Loucy (cell line): ENCODE results near the gene DNAH1.

Experiments used
- H2AFZ ChIP-seq: fragments of 200-600 bp; sonication (generic); 2 replicates; pipeline ENCODE4 v1.6.0; 2016; ENCODE audit warnings: antibody characterized with exemption, mild to moderate bottlenecking, low read length, moderate library complexity
- H3F3A ChIP-seq: fragments of 200-600 bp; 2 replicates; pipeline ENCODE4 v1.6.0; 2016; ENCODE audit warnings: antibody characterized with exemption, low read depth, mild to moderate bottlenecking
- H3K27me3 ChIP-seq: fragments of 200-600 bp; sonication (generic); 2 replicates; pipeline ENCODE4 v1.6.1; 2014; ENCODE audit warnings: low read length, mild to moderate bottlenecking; ENCODE audit not compliant: insufficient read depth, poor library complexity, severe bottlenecking
- H3K36me3 ChIP-seq: fragments of 200-600 bp; sonication (generic); 2 replicates; pipeline ENCODE4 v1.6.1; 2016; ENCODE audit warnings: low read length; ENCODE audit not compliant: insufficient read depth
- H3K4me1 ChIP-seq: fragments of 200-600 bp; sonication (generic); 2 replicates; pipeline ENCODE4 v1.5.1; 2014; ENCODE audit warnings: low read length, mild to moderate bottlenecking; ENCODE audit not compliant: insufficient read depth, poor library complexity, severe bottlenecking
- H3K4me2 ChIP-seq: fragments of 200-600 bp; sonication (generic); 2 replicates; pipeline ENCODE4 v1.6.0; 2014; ENCODE audit warnings: antibody characterized with exemption, low read length, low read depth, mild to moderate bottlenecking; ENCODE audit not compliant: poor library complexity, severe bottlenecking
- H3K4me3 ChIP-seq: fragments of 200-600 bp; sonication (generic); 2 replicates; pipeline ENCODE4 v1.5.1; 2014; ENCODE audit warnings: low read length, mild to moderate bottlenecking, mixed read lengths; ENCODE audit not compliant: poor library complexity, severe bottlenecking
- H3K79me2 ChIP-seq: fragments of 200-600 bp; sonication (generic); 2 replicates; pipeline ENCODE4 v1.6.1; 2014; ENCODE audit warnings: low read length; ENCODE audit not compliant: insufficient read depth
- H3K9ac ChIP-seq: fragments of 200-600 bp; sonication (generic); 2 replicates; pipeline ENCODE4 v1.6.0; 2014; ENCODE audit warnings: mild to moderate bottlenecking, low read depth, low read length, moderate library complexity; ENCODE audit not compliant: poor library complexity, severe bottlenecking
- H3K9me2 ChIP-seq: fragments of 200-600 bp; sonication (generic); replicated peaks from 2 replicates; pipeline ENCODE4 v1.6.1; 2016; ENCODE audit warnings: low read depth, low read length, mixed read lengths
- H3K9me3 ChIP-seq: fragments of 200-600 bp; sonication (generic); 2 replicates; pipeline ENCODE4 v1.6.1; 2014; ENCODE audit warnings: mild to moderate bottlenecking, antibody characterized with exemption, low read length, low read depth; ENCODE audit not compliant: insufficient read depth
- H4K20me1 ChIP-seq: fragments of 200-600 bp; sonication (generic); 2 replicates; pipeline ENCODE4 v1.6.0; 2014; ENCODE audit warnings: antibody characterized with exemption, low read length, mild to moderate bottlenecking; ENCODE audit not compliant: insufficient read depth, poor library complexity, severe bottlenecking
- CTCF ChIP-seq: fragments of 200-600 bp; sonication (generic); conservative IDR thresholded peaks from 2 replicates; pipeline ENCODE4 v1.5.1; 2014; ENCODE audit warnings: mild to moderate bottlenecking, antibody characterized with exemption, low read length
- EZH2phosphoT487 ChIP-seq: fragments of 200-600 bp; IDR thresholded peaks from 2 replicates; pipeline ENCODE4 v1.6.1; 2018; ENCODE audit warnings: antibody characterized with exemption, mild to moderate bottlenecking, moderate library complexity, borderline replicate concordance

DNAH1 gene

GRCh38 chr3:52434491-52435115 is 118.5 kb downstream of the DNAH1 start:
- Histone ChIP-seq H3K9me2 (no peaks in the 10 kb centered on the region), H3K4me3 (no peak overlapping the region), H3F3A (no peaks in the 10 kb centered on the region), H3K9me3 (no peaks in the 10 kb centered on the region), H3K4me2 (no peak overlapping the region), H3K27me3 (no peaks in the 10 kb centered on the region), H2AFZ (no peak overlapping the region), H3K9ac (no peak overlapping the region), H3K36me3 (no peaks in the 10 kb centered on the region), H4K20me1 (no peaks in the 10 kb centered on the region), H3K79me2 (no peaks in the 10 kb centered on the region), H3K4me1 (no peaks in the 10 kb centered on the region)
- TF ChIP-seq EZH2phosphoT487 (no peak), CTCF (no peak)

- Histone ChIP-seq H3F3A (no peaks in the 10 kb centered on the region), H3K9me2 (no peaks in the 10 kb centered on the region), H4K20me1 (no peaks in the 10 kb centered on the region), H3K27me3 (no peaks in the 10 kb centered on the region), H3K79me2 (no peaks in the 10 kb centered on the region), H3K9me3 (no peaks in the 10 kb centered on the region), H3K36me3 (no peaks in the 10 kb centered on the region), H3K4me3 (no peak overlapping the region), H3K4me1 (no peaks in the 10 kb centered on the region), H3K9ac (no peak overlapping the region), H3K4me2 (no peak overlapping the region), H2AFZ (no peak overlapping the region)
- TF ChIP-seq CTCF (no peak), EZH2phosphoT487 (no peak)
Measured at GRCh38 chr3:52435246-52436101, 119.4 kb downstream of the DNAH1 start.

GRCh38 chr3:52436500-52437149 is 120.5 kb downstream of the DNAH1 start:
- TF ChIP-seq CTCF, result no peak
- no peak for TF ChIP-seq EZH2phosphoT487
- H3K4me1 ChIP-seq, result no peaks in the 10 kb centered on the region
- no peak overlapping the region for H3K4me3 ChIP-seq
- no peak overlapping the region for H2AFZ ChIP-seq
- H3K9ac ChIP-seq, result no peak overlapping the region
- H3K9me2 ChIP-seq, result no peaks in the 10 kb centered on the region
- no peaks in the 10 kb centered on the region for H3K9me3 ChIP-seq
- no peaks in the 10 kb centered on the region for H3K27me3 ChIP-seq
- no peaks in the 10 kb centered on the region for H3F3A ChIP-seq
- H3K79me2 ChIP-seq, result no peaks in the 10 kb centered on the region
- H4K20me1 ChIP-seq, result no peaks in the 10 kb centered on the region
- no peaks in the 10 kb centered on the region for H3K36me3 ChIP-seq
- no peak overlapping the region for H3K4me2 ChIP-seq
